Activated naive CD4-positive, alpha-beta T cell treated with anti-CD3 and anti-CD28 coated beads, Interleukin-2, amount 50 U/mL, for 16 hours (primary cell): Measurements from ENCODE around the gene ZC3H13.

Experiments used
- DNase-seq: peaks from one replicate; pipeline ENCODE4 v3.0.0-alpha.2; 2020

Gene ZC3H13, protein sequence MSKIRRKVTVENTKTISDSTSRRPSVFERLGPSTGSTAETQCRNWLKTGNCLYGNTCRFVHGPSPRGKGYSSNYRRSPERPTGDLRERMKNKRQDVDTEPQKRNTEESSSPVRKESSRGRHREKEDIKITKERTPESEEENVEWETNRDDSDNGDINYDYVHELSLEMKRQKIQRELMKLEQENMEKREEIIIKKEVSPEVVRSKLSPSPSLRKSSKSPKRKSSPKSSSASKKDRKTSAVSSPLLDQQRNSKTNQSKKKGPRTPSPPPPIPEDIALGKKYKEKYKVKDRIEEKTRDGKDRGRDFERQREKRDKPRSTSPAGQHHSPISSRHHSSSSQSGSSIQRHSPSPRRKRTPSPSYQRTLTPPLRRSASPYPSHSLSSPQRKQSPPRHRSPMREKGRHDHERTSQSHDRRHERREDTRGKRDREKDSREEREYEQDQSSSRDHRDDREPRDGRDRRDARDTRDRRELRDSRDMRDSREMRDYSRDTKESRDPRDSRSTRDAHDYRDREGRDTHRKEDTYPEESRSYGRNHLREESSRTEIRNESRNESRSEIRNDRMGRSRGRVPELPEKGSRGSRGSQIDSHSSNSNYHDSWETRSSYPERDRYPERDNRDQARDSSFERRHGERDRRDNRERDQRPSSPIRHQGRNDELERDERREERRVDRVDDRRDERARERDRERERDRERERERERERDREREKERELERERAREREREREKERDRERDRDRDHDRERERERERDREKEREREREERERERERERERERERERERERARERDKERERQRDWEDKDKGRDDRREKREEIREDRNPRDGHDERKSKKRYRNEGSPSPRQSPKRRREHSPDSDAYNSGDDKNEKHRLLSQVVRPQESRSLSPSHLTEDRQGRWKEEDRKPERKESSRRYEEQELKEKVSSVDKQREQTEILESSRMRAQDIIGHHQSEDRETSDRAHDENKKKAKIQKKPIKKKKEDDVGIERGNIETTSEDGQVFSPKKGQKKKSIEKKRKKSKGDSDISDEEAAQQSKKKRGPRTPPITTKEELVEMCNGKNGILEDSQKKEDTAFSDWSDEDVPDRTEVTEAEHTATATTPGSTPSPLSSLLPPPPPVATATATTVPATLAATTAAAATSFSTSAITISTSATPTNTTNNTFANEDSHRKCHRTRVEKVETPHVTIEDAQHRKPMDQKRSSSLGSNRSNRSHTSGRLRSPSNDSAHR (N-terminal part only)

DNA sequence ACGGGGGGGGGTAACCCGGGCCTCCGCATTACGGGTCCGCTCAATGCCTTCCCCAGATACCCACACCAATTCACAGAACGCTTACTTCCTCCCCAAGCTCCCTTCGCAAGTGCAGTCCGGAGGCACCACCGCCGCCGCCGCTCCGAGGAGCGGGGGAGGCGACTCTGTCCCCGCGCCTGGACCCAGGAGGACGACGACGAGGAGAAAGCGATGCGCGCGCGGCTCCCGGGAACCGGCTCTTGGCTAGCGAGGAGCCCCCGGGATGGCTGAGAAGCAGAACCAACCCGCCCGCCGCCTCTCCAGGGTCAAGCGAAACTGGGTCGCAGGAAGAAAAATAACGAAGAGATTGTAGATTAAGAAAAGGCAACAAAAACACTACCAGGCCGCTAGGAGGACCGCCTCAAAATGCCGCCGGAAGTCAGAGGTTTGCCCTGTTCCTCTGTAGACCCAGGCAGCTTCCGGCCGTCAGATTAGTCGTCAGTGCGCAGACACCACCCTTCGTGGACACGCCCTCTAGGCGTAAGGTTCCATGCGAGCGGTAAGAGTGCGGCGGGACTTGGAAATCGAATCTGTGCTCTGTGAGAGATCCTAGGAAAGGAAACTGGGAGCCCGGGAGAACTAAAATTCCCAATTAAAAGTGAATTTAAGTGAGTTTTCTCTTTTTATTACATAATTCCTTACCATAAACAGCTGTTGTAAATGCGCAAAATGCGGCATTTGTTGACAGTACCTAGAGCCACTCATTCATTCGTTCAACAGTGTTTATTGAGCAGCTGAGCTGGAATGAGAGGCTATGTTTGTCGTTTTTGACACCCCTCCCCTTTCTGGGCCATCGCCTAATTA, at the start of gene ZC3H13:
TSS of gene ZC3H13 (minus strand) at position 428 of the 843 bp plus-strand sequence. CDS start 7,239 bp downstream, outside the sequence.
- peak; percentile 93 for DNase-seq

DNA sequence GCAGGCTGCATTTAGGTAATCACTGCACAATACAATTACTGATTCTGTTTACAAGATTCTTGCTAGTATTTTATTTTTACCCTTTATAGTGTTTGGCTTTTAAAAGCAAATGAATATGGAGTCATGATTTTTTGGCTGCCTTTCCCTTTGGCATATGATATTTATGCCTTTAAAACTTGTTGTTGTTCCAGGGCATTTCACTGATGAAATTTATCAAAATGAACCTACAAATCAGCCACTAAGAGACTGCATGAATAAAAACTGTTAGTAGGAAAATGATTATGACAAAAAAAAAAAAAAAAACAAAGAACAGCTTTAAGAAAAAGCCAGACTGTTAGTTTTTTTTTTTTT, 49.7 kb upstream of the ZC3H13 start:
- DNase-seq = no peak

DNA sequence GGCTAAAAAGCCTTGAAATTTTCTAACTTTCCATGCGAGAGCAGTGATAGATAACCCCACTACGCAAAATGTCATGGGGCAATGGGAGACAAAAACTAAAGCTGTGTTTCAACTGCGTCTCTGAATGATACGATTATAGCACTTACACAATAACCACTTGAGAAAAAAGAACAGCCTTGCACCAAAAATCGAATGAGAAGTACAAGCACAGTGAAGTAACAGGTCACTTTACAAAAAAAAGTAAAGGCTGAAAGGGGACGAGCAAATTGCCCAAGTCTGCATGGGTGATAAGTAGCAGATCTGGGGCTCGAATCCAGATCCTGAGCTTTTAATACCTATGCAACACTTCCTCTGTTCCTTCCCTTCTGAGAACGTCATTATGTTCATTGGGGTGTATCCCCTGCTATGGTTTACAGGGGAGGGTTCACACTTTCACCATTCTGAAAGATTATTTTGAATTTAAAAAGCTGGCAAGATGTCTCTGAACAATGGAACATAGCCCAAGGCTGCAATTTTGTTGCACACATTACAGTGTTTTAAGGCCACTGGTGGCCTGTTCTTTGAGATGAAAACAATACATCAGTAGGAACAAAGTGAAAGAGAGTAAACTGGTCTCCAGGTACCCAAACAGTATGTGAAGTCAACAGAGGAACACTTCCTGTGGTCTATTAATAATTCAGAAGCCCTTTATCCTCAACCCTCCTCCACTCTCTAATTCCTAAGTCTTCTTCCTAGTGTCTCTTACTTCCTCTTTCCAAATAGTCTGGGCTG, 49.1 kb upstream of the ZC3H13 start:
- no peak for DNase-seq

GRCh38 chr13:46101002-46101401, 48.5 kb upstream of the ZC3H13 start:
- no peak for DNase-seq

DNA sequence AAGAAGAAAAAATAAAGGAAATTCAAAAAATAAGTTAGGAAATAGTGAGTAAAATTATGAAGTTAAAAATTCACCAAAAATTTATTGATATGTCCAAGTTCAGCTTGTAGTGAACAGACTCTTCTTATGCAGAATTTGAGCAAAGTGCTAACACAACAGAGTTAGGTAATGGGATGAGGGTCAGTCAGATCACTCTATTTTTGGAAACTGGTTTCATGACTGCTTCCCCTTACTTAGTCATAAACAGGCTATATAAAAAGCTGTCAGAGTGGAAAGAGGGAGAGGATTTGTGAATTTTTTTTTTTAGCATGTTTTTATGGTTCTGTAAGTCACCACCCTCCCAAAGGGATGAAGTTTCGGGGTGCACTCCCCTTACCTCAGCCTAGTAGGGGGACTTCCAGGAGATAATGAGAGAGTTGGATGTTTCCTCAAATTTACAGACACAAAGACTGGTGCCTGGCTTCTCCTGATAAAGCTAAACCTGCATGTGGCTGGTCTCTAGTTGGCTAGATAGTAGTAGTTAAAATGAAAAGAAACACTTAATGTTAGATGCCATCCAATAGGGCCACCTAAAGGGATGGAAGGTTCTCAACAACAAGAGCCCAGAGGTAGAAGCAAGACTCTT, 47.8 kb upstream of the ZC3H13 start:
- no peak for DNase-seq

GRCh38 chr13:46097663-46098062, 45.1 kb upstream of the ZC3H13 start:
- DNase-seq = no peak

DNA sequence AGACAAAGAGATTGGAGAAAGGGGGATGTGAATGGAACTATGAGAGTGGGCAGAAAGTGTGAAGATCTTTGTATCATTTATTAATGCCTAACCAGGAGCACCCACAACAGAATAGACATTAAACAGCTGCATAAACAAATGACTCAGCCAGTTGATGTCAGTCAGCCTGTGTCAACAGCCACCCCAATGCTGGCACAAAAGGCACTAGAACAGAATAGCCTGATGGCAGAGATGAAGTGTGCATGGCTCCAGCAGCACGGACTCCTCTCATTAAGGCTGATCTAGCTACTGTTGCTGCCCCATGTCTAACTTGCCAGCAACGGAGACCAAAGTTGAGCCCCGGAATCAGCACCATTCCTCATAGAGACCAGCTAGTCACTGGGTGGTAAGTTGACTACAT, 44.5 kb upstream of the ZC3H13 start:
- DNase-seq = no peak

DNA sequence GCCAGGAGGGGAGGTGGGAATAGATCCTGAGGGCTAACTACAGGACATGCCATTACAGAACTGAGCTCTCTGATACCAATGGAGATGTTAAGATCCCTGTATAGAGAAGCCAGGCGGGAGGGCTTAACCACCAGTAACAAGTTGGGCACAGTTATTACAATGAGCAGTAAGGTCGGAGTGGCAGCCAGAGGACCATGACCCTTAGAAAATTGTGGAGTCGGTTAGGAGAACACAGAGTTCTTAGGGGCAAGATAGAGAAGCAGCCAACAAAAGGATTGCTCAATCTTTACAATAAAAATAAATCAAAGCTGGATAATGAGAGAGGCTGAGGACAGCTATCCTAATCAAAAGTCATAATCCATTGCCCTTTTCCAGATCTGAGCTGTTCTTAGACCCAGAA, 41.9 kb upstream of the ZC3H13 start:
- no peak for DNase-seq

DNA sequence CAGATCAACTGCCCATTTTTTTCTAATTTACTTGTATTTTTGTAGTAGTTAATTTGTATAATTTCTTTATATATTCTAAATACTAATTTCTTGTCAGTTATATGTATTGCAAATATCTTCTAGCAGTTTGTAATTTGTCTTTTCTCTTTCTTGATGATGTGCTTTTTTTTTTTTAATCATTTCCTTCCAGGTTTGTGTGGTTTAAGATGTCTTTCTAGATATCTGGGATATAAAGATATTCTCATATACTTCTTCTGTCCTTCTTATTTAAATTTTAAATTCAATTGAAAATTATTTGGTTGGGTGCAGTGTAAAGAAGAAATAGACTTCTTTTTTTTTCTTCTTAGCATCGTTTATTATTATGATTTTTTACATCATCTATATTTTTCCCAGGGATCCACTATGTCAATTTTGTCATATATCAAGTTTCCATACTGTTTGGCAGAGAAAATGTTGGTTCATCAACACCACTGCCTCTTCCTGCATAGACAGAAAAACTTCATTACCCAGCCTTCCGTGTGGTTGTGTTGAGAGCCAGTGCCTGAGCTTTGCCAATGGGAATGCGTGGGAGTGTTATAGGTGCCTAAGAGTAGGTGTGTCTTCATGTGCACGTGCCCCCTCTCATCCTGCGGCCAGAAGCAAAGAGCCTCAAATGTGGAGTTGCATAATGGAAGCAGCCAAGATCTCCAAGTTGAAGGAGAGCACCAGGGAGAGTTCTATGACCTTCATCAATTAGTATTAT, 36.4 kb upstream of the ZC3H13 start:
- DNase-seq = no peak

DNA sequence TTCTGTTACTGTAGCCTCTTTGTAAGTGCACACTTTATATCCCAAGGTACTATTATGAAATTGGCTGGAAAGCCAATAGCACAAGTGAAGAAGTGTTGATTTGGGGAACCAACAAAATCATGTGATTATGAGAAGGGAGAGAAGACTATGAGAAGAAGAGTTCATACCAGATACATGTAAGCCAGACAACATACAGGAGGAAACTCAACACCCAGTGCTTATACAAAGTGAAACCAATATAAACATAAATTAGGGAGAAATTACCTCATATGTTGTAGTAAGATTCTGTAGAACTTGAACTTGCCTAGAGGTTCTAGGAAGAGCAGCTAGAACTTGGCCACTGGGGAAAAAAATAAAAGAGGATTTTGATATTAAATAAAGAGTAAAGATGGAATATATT, 34.9 kb upstream of the ZC3H13 start:
- DNase-seq = no peak

DNA sequence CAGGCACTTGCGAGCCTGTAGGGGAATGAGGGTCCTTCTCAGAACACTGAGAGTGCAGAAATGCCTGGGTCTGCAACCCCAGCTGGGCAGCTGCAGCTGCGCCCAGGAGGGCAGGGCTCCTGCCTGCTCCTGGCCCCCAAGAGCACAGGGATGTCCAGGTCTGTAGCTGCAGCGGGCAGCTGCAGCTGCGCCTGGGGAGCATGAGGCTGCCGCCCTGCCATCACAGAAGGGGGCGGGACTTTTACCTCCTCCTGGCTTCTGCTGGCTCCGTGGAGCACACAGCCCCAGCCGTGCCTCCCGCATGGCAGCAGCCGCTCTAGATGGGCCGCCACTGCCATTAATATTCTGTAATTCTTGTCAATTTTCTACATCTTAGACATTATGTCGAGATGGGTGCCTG, 34.4 kb upstream of the ZC3H13 start:
- DNase-seq = no peak

- DNase-seq = no peak
Measured at GRCh38 chr13:46086421-46086922, 33.9 kb upstream of the ZC3H13 start.

GRCh38 chr13:46085737-46086136, 33.2 kb upstream of the ZC3H13 start:
- DNase-seq = no peak

DNA sequence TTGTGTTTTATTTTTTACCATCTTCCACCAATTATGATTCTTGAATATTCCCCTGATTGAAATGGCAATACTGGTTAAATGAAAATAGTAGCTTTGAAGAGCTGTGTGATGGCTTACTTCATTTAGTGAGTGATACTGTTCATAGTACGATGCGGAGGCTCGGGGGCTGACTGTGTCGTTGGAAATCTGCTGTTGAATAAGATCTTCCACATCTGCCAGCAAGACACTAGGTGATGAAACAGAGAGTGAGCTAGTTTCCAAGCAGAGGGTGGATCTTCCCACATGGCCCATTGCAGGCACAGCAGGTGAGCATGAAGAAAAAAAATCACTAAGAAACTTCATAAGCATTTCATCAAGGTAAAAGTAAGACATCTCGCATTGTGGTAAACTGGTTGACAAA, 29.8 kb upstream of the ZC3H13 start:
- DNase-seq = no peak

- no peak for DNase-seq
Measured at GRCh38 chr13:46079770-46080169, 27.2 kb upstream of the ZC3H13 start.

DNA sequence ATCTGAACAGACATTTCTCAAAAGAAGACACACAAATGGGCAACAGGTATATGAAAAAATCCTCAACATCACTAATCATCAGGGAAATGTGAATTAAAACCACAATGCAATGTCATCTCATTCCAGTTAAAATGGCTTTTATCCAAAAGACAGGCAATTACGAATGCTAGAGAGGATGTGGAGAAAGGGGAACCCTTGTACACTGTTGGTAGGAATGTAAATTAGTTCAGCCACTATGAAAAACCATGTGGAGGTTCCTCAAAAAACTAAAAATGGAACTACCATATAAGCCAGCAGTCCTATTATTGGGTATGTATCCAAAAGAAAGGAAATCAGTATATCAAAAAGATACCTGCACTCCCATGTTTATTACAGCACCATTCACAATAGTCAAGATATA, 24.7 kb upstream of the ZC3H13 start:
- DNase-seq = no peak

GRCh38 chr13:46076827-46077226, 24.3 kb upstream of the ZC3H13 start:
- no peak for DNase-seq

DNA sequence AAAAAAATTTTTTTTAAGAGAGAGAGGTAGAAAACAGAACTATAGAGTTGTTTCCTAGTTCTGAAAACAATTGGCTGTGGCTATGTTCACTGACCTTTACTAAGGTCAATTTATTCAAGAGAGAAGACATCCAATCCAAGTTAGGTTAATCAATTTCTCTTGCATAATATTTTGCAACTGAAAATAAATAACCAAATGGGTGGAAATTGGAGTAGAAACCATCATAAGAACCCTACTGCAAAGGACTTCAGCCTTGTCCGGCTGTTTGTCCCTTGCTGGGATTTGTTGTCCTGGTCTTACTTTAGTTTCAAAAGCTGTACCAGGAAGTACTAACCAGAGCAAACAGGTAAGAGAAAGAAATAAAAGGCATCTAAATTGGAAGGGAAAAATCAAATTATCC, 23.3 kb upstream of the ZC3H13 start:
- DNase-seq = no peak

DNA sequence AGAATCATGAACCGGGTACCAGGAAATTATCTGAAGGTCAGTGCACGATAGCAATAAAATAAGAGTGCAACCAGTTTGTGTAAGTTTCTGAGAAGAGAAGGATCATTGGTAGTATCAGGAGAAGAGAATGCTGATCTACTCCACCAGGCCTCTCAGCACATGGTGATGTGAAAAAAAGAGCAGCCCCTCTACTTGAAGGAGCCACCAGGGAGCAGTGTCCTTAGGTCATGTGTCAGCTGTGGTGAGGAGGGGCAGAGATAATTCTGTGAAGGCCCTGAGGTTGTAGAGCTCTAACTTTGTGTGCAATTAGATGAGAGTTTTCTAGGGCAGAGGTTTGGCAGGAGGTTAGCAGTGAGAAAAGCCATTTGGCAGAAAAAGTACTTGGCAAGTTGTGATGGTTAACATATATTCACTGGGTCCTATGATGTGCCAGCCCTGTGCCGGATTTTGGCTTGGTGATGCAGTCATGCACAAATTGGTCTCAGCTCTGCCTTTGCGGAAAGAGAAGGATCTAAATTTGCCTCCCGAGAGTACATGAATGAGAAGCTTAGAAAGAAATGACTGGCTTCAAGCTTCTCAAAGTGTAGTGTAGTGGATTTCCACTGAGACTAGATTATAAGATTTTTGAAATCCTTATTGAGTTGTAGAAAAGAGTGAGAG, 19.2 kb upstream of the ZC3H13 start:
- no peak for DNase-seq

DNA sequence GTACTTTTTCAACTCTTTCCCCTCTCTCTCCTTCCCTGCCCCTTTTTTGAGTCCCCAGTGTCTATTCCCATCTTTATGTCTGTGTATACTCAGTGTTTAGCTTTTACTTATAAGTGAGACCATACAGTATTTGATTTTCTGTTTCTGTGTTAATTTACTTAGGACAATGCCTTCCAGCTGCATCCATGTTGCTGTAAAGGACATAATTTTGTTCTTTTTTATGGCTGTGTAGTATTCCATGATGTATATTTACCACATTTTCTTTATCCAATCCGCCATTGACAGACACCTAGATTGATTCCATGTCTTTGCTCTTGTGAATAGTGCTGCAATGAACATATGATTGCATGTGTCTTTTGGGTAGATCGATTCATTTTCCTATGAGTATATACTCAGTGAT, 10.7 kb upstream of the ZC3H13 start:
- no peak for DNase-seq
